ENCODE measurements around the gene BCL2L13.

BCL2L13 gene

GRCh38 chr22:17769716-17770082 is 131.1 kb downstream of the BCL2L13 start:
- DNase-seq (ENCODE audit: low read depth in 1 of 2, low spot score in 1 of 2) = no peak
- Histone ChIP-seq H3K4me3 (replicated peaks; ENCODE audit: insufficient read depth, low read length) (no peak overlapping the region), H3K27me3 (ENCODE audit: insufficient read depth, poor library complexity, severe bottlenecking) (no peaks in the 10 kb centered on the region), H3K27ac (replicated peaks) (peak overlapping the region; percentile 44)
- TF ChIP-seq REST (IDR thresholded peaks at IDR 0.05; ENCODE audit: insufficient replicate concordance, low read depth) = no peak

GRCh38 chr22:17770180-17771077 is 131.9 kb downstream of the BCL2L13 start:
- no peak overlapping the region for H3K4me3 ChIP-seq (replicated peaks; ENCODE audit: insufficient read depth, low read length)
- TF ChIP-seq REST (IDR thresholded peaks at IDR 0.05; ENCODE audit: insufficient replicate concordance, low read depth) (no peak), POLR2AphosphoS5 (IDR thresholded peaks at IDR 0.05; ENCODE audit: low read depth) (no peak), SPI1 (IDR thresholded peaks at IDR 0.05; ENCODE audit: borderline replicate concordance, low read depth) (no peak), GABPA (IDR thresholded peaks at IDR 0.05; ENCODE audit: low read depth) (no peak), CTCF (IDR thresholded peaks at IDR 0.05; ENCODE audit: insufficient read depth, low read length) (no peak)
- no peak for DNase-seq (ENCODE audit: low read depth in 1 of 2, low spot score in 1 of 2)
- H3K27me3 ChIP-seq (ENCODE audit: insufficient read depth, poor library complexity, severe bottlenecking) = no peaks in the 10 kb centered on the region
- H3K27ac ChIP-seq (replicated peaks) = peak overlapping the region; percentile 44

- TF ChIP-seq REST (IDR thresholded peaks at IDR 0.05; ENCODE audit: insufficient replicate concordance, low read depth) (no peak), POLR2AphosphoS5 (IDR thresholded peaks at IDR 0.05; ENCODE audit: low read depth) (no peak), GABPA (IDR thresholded peaks at IDR 0.05; ENCODE audit: low read depth) (no peak), SPI1 (IDR thresholded peaks at IDR 0.05; ENCODE audit: borderline replicate concordance, low read depth) (no peak), CTCF (IDR thresholded peaks at IDR 0.05; ENCODE audit: insufficient read depth, low read length) (no peak)
- peak overlapping the region; percentile 38 for H3K27ac ChIP-seq (replicated peaks)
- DNase-seq (ENCODE audit: low read depth in 1 of 2, low spot score in 1 of 2) = no peak
- H3K27me3 ChIP-seq (ENCODE audit: insufficient read depth, poor library complexity, severe bottlenecking) = no peaks in the 10 kb centered on the region
- H3K4me3 ChIP-seq (replicated peaks; ENCODE audit: insufficient read depth, low read length) = peak overlapping the region; percentile 91
Measured at GRCh38 chr22:17772249-17772957, 133.8 kb downstream of the BCL2L13 start.
